SH-SY5Y (cell line): ENCODE results near the gene CTCFL.

ENCODE experiments used
- GATA2 ChIP-seq: IDR thresholded peaks from 2 replicates; pipeline ENCODE4 v1.6.1; 2011; ENCODE audit warnings: mild to moderate bottlenecking, low read depth, low read length
- GATA3 ChIP-seq: IDR thresholded peaks from 2 replicates; pipeline ENCODE4 v1.6.1; 2011; ENCODE audit warnings: low read depth, mild to moderate bottlenecking, low read length, moderate library complexity

DNA sequence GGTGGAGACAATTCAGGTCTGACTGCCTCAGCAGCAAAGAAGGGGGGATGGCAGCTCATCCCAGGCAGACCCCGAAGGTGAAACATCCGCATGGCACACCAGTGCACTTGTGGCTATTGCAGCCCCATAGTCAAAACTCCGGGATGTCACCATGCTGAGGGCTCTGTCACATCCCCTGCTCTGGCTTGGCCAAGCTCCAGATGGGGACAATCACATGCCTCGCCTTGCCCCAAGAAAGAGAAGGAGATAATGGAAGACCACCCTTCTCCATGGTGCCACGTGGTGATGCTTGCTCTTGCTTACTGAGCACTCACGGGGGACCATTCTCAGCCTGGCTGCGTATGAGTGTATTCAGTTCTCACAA is 73.5 kb downstream of the CTCFL start:
- TF ChIP-seq GATA3, result no peak
- no peak for TF ChIP-seq GATA2
